NCI-H748 treated with DMSO at 0.1 percent for 48 hours (cell line): ENCODE results near the gene KCNA10.
A peak's percentile ranks its signal among the peaks of the same experiment; 100 is the strongest.
"Not testable (repeated sequence)": the region's sequence is repeated elsewhere in the genome, so short reads cannot be mapped to it uniquely, and the experiment has no call there.

Experiments
- DNase-seq: peaks from one replicate; lab custom pipeline; 2025; lab: John Stamatoyannopoulos, UW

KCNA10 gene

DNA sequence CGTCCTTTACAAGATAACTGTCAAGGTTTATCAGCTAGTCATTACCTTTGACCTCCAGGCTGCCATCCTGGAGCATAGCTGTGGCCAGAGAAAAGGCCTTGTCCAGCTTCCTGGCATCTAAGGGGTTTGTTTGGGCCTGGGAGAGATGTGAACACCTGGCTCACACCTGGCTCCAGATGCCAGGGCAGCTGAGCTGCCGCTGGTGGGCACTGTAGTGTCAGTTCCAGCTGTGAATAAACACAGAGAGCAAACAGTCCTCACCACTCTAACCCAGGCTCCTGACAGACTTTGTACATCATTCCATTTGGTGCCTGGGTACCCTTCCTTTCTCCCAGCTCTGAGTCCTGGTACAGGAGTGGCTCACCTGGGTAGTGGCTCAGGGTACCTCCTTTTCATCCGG lies 14.3 kb upstream of the KCNA10 start:
- no peak for DNase-seq

DNA sequence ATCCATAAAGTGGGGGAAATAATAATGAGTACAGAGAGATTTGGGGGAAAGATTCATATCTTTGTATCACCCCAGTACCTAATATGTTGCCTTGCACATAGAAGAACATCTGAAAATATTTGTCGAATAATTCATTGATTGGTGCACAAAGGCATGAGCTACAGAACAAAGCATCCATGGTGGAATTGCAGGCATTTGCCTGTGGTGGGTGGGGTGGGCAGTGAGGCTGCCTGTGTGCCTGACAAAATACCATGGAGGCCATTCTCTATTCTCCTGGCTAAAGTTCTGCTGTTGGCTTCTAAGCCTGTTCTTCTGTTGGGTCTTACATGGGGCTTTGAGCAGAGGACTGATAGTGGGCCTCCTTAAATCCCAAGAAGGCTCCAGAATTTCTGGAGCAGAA lies 10.0 kb upstream of the KCNA10 start:
- no peak for DNase-seq

DNA sequence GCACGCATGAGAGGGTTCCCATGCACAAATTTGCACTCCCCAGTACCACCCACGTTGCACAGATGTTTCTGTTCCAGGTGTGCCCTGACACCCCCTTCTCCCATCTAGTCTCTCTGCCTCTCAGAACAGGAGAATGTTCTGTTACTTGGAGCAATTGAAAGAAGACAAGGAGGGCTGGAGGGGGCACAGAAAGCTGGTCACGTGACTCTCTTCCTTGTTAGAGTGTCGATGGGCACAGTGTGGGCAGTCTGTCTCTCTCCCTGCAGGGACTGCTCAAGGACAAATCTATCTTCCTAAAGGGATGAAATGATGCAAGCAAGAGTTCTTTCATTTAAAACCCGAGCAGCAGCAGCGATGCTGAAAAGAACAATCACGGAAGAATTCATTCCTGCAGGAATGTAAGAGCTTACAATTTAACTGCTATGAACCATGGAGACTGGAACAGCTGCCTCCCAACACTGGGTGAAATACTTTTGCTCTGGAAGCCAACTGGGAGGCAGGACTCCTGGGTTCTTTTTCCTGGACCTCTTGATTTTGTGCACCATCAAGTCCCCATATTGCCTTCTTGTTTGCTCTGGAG lies 7.3 kb upstream of the KCNA10 start:
- no peak for DNase-seq

DNA sequence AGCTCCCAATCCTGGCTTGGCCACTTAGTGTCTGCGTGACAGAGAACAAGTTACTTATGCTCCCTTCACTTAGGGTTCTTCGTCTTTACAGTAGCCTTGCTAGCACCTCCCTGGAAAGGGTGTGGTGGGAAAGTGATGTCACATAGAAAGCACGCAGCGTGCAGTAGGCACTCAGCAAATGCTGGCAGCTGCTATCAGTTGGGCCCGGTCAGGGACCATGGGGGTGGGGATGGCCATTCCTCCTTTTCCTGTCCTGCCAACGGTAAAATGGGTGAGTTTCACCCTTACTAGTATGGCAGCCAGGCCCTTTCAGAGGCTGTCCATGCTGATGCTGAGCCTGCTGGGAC lies 6.2 kb upstream of the KCNA10 start:
- no peak for DNase-seq

DNA sequence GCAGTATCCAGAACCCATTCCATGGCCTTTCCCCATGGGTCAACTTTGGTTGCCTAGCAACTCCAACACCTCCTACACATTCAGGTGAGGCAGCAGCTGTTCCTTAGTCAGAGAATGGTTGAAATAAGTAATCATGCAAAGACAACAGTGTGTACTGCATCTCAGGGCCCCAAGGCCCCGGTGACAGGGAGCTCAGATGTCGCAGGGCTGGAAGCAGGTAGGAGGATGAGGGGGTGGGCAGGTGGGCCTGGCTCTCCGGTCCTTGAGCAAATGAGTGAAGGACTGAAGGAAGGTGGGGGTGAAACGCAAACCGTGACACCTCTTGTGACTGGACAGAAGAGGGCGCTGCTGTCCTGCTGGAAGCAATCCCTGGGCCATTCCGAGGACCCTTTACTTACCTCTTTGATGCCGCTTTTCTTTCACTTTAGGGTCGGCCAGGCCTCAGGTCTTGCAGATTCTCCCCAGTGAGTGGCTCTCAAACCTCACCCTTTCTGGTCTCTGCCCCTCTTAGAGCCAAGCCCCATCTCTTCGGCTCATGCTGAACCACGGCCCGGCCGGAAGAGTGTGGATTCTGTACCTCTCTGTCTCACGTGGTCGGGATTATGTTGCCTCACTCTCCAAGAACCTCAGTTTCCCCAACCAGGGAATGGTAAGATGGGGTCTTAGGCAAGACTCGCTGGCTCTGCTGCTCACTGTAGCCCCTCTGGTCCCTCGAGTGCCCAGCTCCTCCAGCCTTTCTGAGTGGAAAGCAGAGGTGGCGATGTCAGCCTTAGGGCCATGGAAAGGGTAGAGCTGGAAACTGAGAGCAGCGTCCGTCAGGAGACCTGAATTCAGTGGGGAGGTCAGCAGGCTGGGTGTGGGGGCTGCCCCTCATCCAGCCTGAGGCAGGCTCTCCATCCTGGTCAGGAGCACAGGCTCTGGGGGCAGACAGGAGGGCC lies 5.6 kb upstream of the KCNA10 start:
- peak; percentile 68 for DNase-seq

DNA sequence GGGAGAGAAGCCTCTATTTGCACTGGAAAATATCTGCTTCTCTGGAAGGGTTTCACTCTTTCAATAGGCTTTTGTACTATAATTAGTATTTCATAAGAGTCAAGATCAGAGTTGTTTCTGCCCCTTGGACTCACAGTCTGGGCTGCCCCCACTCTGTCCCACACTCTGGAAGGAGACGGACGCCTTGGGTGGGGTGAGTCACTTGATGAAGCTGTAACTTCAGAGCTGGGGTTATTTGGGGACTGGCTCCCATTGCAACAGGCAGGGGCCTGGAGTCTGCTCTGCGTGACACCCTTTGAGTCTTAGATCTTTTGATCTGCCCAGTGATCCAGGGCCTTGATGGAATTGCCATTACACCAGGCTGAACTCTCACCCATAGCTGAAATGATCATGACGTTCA lies 4.0 kb upstream of the KCNA10 start:
- DNase-seq, result no peak

DNA sequence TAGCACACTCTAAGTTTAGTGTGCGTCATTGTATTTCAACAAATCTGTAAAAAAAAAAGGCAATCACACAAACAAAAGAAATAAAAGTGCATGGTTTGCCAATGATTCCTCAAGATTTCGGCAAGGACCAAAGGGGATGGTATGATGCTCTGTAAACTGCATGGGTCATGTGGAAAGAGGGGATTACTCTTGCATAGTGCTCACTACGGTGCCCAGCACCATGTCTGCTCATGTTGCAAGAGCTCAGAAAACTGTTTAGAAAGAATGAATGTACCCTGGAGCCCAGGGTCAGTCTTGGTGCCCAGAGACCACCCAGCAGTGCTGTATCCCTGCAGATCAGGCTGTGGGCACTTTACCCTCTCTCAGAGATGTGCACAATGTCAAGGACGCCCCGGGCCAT lies 3.6 kb upstream of the KCNA10 start:
- DNase-seq, result no peak

DNA sequence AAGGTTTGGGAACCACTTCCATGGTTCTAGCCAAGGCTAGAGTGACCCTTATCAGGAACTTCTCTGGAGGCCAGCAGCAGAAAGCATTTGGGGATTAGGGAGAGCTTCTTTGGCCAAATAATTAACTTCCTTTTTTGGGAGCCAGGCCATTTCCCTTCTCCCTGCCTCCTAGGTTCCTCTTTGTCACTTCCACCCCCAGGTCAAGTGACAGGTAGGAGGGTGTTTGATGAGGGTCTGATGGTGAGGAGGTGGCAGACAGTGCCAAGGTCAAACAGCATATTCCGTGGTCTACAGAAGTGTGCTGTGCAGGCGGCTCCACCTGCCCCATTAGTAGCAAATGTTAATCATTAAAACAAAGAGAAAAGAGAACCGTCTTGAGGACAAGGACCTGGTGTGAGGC lies 1.9 kb upstream of the KCNA10 start:
- DNase-seq, result no peak

DNA sequence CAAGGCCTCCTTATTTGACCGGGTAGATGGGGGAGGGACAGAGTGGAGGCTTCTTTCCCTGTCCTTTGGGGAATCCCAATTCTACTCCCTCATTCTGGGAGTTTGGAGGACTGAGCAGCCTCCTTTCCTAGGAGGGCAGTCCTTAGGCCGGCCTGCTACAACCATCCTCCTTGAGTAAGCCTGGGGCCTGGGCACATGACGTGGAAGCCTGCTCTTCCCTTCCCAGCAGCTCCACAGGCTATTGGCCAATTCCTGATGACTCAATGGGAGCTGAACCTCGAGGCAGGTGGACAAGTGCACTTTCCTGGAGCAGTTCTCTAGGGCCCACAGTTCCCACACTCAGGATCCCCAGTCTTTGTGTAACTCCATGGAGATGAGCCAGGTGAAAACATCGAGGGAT lies 3.1 kb downstream of the KCNA10 start:
- DNase-seq, result no peak

DNA sequence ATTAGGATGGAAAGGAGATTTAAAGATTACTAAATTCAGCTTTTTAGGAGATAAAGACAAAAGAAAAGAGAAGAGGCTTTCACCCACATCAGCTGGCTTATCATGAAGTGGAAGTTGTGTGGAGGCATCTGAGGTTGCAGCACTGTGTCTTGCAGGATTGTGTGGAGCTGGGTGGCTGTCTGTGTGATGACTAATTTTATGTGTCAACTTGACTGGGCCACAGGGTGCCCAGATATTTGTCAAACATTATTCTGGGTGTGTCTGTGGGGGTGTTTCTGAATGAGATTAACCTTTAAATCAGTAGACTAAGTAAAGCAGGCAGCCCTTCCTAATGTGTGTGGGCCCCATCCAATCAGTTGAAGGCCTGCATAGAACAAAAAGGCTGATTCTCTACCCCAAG lies 3.9 kb downstream of the KCNA10 start:
- DNase-seq, result no peak

DNA sequence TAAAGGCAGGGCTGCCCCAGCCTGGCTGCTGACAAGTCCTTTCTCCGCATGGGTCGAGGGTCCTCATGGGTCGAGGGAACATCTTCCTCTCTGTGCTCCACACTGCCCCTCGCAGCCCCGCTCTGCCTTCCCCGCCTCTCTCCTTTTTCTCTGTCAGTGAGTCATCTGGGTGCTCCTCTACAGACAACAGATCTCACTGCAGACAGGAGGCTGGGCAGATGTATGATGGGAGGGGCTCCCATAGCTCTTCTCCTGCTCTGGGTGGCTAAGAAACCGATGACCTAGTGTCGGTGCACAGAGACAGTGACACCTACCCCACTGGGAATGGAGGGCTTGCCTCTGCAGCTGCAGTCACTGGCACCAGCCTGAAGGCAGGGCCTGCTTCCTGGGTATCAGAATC lies 5.5 kb downstream of the KCNA10 start:
- DNase-seq, result no peak

DNA sequence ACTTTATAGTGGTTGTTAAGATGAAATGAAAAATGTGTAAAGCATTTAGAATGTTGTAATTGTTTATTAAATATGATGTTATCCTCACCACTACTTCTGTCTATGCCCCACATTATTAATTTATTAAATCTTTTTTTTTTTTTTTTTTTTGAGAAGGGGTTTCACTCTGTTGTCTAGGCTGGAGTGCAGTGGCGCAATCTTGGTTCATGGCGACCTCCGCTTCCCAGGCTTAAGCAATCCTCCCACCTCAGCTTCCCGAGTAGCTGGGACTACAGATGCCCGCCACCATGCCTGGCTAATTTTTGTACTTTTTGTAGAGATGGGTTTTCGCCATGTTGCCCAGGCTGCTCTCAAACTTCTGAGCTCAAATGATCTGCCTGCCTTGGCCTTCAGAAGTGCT lies 7.5 kb downstream of the KCNA10 start:
- DNase-seq, result no peak

DNA sequence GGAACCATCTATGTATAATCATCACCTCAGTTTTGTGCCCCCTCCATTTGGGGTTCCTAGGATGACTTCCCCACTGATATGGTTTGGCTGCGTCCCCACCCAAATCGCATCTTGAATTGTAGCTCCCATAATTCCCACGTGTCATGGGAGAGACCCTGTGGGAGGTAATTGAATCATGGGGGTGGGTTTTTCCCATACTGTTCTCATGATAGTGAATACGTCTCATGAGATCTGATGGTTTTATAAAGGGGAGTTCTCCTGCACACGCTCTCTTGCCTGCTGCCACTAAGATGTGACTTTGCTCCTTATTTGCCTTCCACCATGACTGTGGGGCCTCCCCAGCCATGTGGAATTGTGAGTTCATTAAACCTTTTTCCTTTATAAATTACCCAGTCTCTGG lies 8.1 kb downstream of the KCNA10 start:
- DNase-seq, result not testable (repeated sequence)

DNA sequence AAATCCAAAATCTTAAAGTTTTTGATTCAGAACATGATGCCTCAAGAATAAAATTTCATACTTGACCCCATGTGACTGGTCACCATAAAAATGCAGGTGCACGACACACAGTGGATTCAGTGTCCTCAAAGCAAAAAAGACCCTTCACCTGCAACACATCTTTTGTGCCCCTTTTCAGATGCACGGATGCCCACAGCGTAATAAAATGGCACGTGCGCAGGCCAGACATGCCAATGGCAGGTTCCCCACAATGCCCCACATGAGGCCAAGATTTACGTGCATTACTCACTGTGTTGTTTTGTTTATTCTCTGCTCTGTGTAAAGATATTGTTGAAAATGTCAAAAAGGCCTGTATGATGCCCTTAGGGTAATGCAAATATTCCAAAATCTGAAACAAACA lies 9.3 kb downstream of the KCNA10 start:
- DNase-seq, result no peak

DNA sequence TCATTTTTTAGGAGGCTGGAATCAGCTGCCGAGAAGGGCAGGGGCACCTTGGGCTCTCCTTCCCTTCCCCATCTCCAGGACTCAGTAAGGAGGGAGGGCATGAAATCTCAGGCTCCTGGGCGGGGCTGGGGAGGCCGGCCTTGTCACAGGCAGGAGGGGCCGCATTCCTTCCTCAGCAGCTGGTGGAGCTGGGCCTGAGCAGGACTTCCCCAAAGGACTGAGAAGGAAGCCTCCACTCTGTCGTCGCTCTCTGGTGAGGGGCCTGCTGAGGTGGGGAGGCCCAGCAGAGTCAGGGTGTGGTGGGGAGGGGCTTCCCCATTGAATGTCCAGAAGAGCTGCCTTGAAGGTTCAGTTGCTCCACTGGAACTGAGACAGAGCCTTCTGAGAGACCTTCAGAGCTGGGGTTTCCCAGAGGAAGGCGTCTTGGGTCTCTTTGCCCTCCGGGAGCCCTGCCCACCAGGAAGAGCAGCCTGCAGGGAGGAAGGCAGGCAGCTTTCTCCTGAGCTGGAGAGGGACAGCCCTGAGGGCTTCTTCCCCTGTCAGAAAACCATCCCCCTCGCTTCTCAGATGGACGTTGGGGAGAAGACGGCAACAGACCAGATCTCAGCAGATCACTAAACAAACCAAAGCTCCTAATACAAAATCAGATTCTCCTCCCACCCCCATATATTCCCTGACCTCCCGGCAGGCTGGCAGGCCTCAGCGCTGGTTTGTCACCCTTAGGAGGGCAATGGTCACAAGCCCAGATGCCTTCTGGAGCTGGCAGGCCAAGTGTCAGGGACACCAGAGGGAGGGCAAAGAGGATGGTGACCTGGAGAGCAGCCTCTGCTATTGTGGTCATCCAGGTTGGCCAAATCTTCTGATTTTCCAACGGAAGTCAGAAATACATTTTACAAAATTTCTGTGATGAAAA lies 10.7 kb downstream of the KCNA10 start:
- DNase-seq, result no peak

DNA sequence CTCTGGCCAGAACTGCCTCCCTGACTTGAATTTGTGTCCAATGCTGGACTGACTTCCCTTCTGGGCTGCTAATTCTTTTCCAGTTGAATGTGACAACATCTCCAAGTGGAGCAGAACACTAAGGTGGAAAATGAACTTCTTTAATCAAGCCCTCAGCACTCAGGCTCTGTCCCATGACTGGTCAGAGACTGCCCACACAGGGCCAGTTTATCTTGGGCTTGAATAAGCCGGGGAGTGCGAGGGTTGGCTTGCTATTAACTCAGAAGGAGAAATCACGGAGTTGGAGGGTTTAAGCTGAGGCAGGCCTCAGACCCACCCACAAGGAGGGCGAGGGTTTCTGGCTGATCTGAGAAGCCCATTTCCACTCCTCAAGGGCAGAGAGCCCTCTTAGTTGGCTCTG lies 12.4 kb downstream of the KCNA10 start:
- no peak for DNase-seq

DNA sequence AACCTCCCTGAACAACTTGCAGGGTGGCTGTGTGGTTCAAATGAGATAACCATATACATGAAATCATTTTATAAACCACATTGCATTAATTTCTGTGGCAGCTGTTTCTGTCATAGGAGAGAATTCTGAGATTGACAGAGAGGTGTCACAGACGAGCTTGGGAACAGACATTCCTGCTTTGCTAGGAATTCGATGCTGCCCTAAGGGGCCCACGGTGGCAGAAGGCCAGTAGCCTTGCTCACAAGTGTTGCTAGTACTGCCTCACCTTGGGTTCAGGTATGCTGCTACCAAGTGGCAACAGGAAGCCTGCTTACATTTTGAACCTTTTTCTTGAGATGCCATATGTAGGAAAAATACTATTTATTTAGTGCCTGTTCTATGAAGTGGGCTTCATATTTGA lies 13.4 kb downstream of the KCNA10 start:
- DNase-seq, result no peak

DNA sequence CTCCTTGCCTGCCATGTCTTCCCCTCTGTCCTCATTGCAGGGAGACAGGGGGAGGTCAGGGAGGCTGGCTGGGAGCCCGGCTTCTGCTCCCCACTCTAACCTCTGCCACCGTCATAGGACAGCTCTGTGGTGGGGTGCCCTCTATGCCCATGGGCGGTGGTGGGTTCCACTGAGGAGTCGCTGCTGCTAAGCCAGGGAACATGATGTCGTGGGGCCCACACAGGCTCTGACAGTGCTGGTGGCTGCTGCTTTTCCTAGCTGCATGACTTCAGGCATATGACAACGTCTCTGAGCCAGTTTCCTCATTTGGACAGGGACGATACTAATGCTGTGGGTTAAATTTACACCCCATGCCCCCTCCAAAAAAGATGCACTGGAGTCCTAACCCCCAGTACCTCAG lies 14.7 kb downstream of the KCNA10 start:
- DNase-seq, result no peak

DNA sequence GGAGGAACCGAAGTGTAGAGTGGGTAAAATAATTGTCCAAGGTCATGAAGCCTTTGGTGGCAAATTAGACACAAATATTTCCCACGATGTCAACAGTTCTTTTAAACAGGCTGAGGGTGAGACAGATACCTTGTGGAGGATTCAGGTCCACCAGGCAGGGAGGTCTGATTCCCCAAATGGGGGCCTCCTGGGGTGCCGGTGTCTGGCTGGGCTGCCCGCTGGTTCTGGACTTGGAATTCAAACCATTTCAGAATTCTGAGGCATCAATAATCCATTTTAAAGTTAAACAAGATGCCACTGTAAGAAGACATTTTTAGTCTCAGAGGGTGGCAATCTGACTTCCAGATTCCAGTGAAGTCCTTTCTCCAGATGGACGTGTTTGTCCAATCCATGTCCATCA lies 15.5 kb downstream of the KCNA10 start:
- DNase-seq, result no peak

DNA sequence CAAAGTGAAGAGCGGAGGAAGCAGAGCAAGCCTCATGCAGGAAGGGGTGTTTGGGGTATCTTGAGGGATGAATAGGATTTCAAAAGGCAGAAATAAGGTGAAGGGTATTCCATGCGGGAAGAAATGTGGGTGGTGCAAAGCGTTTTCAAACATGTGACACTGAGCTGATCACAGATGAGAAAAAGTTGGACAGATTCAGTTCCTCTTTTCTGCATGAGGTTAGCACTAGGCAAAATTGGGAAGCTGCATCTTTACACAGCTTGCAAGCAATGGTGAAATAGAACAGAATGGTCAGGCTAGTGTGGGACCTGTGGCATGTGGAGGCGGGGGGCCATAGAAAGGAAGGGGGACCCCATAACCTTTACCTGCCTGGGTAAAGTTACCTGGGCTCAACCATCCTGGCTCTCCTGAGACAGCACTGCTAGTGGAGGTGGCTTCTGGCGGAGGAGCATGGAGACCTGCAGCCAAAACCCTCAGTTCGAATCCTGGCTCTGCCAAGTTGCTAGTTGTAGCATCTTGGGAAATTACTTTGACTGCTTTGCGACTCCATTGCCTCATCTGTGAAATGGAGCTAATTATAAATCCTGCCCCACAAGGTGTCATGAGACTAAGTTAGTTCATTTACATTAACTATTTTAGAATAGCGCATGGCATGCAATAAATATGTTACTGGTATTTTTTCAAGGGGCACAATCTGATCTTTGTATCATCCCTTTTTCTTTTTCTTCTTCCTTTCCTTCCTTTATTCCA lies 16.4 kb downstream of the KCNA10 start:
- no peak for DNase-seq

DNA sequence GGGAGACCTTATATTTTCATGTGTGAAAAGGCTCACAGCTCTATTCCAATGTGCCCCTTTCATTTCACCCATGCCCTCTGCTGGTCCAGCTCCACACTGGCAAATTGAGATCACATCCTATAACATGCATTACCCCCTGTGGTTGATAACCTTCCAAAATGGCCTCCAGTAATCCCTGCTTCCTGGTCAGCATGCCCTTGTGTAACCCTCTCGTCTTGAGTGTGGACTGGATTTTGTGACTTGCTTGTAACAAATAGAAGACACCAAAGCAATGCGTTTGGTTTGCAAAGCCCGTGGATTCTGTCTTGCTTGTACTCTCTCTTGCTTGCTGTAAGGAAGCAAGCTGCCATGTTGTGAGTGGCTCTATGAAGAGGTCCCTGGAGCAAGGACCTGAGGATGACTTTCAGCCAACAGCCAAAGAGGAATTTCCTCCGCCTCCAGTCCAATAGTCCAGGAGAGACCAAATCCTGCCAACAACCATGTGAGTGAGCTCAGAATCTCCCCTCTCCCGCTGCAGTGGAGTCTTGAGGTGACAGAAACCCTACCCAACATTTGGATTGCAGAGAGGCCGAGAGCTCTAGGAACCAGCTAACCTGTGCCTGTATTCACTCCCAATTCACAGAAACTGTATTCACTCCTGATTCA lies 17.4 kb downstream of the KCNA10 start:
- no peak for DNase-seq

DNA sequence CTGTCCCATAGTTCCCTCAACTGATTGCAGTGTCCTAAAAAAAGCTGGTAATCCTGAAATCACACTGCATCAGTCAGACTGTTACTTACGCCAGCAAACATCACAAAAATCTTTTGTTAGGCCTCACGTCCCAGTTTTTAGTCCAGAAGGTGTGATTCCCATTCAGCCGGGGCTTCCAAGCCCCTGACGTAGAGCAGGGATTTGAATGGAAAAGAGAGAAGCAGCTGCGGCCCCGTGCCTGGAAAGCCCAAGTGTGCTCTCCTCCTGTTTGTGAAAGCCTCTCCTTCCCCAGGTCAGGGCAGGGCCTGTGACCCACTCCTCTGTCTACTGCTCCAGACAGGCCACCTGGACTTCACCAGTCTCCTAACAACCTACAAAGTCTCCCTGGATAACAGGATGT lies 20.7 kb downstream of the KCNA10 start:
- DNase-seq, result peak; percentile 78
